ENCODE data around the gene HID1.
"Not testable (repeated sequence)": the region's sequence is repeated elsewhere in the genome, so short reads cannot be mapped to it uniquely, and the experiment has no call there.

HID1 gene, protein sequence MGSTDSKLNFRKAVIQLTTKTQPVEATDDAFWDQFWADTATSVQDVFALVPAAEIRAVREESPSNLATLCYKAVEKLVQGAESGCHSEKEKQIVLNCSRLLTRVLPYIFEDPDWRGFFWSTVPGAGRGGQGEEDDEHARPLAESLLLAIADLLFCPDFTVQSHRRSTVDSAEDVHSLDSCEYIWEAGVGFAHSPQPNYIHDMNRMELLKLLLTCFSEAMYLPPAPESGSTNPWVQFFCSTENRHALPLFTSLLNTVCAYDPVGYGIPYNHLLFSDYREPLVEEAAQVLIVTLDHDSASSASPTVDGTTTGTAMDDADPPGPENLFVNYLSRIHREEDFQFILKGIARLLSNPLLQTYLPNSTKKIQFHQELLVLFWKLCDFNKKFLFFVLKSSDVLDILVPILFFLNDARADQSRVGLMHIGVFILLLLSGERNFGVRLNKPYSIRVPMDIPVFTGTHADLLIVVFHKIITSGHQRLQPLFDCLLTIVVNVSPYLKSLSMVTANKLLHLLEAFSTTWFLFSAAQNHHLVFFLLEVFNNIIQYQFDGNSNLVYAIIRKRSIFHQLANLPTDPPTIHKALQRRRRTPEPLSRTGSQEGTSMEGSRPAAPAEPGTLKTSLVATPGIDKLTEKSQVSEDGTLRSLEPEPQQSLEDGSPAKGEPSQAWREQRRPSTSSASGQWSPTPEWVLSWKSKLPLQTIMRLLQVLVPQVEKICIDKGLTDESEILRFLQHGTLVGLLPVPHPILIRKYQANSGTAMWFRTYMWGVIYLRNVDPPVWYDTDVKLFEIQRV

GRCh38 chr17:74972107-74972972 is at the start of gene HID1:
TSS of gene HID1 (minus strand) at chr17:74972759. CDS start at chr17:74972656, 103 bp downstream.
- peak; percentile 92 for DNase-seq

DNA sequence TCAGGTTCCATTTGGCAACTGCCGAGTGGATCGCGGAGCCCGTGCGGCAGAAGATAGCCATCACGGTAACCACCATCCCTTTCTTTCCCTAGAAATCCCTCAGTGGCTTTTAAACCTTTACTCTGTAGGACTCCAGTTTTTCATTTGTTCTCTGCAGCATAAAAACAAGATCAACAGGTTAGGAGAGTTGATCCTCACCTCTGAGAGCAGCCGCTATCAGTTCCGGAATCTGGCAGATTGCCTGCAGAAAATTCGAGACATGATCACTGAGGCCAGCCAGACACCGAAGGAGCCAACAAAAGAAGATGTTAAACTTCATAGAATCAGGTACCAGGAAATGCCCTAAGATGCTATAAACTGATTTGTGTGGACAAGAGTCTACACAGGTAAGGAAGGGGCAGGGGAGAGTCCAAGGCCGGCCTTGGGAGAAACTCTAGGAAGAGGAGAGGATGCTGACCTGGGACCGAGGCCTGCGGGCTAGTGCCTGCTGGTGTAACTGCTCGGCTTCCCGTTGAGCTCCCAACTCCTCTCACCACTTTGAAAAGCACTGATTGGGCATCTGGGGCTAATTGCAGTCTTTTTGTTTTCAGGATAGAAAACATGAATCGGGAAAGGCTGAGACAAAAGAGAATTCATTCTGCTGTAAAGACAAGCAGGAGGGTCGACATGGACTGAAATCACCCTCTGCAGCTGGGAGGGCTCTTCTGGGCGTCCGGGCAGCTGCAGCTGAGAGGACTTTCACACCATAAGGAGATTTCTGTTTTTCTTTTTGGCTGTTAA is 48.0 kb upstream of the HID1 start:
- no peak for DNase-seq

GRCh38 chr17:75019710-75020109 is 47.2 kb upstream of the HID1 start:
- no peak for DNase-seq

DNA sequence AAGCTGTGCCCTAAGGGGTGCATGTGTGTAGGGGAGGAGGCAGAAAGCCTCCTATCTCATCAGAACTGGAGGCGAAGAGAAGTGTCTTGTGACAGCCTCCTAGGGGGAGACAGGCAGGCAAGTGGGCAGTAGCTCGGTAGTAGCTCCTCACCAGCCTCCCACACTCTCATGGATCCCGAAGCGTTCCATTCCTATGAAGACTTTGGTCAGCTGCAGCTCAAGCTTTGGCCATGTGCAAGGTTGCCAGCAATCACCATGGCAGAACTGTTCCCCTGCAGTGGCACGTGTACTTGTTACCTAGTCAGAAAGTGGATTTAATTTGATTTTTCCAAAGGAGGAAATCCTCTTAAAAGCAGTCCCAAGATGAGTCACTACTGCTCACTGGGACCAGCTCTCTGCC is 46.6 kb upstream of the HID1 start:
- DNase-seq: no peak

DNA sequence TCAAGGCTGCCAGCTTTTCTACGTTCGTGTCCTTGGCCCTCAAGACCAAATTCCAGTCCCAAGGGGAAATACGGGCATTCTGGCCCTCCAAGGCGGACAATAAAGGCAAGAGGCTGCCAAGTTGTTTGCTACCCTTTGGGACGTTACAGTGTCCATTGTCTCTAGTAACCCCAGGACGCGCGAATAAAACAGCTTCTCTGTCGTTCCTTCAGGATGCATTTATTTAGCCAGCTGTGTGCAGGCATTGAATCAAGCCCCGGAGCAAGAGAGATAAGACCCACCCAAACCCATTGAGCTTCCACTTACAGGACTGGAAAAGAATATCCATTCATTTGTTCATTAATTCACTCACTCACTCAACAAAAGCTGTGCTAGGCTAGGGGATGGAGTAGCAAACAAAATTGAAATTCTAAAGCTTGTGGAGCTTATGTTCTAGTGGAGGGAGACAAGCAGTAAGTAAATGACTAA is 40.6 kb upstream of the HID1 start:
- no peak for DNase-seq

DNA sequence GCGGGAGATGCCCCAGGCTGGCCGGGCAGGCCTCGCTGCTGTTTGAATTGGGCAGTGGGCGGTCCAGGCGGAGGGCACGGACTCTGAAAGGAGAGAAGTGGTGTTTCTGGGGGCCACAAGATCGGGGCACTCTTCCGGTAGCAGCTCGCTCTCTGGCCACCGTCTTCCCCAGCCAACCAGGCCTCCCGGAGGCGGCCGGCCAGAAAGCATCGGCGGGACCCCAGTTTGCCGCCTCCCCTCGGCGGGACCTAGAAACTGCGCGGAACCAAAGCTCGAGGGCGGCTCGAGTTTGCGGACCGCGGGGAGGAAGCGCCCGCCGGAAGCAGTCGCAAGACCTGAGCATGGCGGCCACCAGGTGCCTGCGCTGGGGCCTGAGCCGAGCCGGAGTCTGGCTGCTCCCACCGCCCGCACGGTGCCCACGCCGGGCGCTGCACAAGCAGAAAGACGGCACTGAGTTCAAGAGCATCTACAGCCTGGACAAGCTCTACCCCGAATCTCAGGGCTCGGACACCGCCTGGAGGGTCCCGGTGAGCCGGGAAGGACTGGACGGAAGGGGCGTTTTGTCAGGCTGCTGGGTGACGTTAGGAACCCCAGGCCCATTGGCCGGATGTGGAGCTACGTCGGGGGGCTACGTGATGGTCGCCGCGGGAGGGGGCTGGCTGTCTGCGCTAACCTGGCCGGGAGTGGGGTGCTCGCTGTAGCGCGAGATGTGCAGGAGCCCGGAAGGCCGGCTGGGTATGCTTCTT is 40.0 kb upstream of the HID1 start, which contains the start of gene MRPL58:
TSS of gene MRPL58 (plus strand) at position 325 of the 746 bp plus-strand sequence. CDS start at position 342, 17 bp downstream.
- peak; percentile 93 for DNase-seq

- no peak for DNase-seq
These were observed 39.5 kb upstream of the HID1 start for GRCh38 chr17:75012096-75012345.

GRCh38 chr17:75011401-75012095 is 39.0 kb upstream of the HID1 start:
- DNase-seq: no peak

GRCh38 chr17:75010683-75011400 is 38.3 kb upstream of the HID1 start:
- no peak for DNase-seq

GRCh38 chr17:75009139-75009724 is 36.7 kb upstream of the HID1 start:
- no peak for DNase-seq

GRCh38 chr17:75008373-75008772 is 35.8 kb upstream of the HID1 start:
- DNase-seq: no peak

DNA sequence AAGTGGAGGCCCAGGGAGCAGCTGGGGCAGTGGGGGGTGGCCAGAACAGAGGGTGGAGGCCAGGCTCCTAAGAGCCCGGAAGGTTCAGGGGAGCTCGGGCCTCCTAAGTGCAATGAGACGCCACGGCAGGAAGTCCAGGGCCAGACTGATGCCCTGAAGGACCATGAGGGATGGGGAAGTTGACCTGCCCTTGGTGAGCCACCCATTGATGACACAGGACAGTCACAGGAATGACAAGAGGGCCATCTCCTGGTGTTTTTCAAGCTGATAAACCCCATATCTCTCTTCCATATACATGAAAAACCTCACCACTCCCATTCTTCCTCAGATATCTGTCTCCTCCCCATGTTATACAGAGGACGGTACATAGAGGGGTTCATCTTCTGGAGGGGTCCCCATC is 34.1 kb upstream of the HID1 start:
- no peak for DNase-seq

GRCh38 chr17:75006084-75006483 is 33.5 kb upstream of the HID1 start:
- not testable (repeated sequence) for DNase-seq

DNA sequence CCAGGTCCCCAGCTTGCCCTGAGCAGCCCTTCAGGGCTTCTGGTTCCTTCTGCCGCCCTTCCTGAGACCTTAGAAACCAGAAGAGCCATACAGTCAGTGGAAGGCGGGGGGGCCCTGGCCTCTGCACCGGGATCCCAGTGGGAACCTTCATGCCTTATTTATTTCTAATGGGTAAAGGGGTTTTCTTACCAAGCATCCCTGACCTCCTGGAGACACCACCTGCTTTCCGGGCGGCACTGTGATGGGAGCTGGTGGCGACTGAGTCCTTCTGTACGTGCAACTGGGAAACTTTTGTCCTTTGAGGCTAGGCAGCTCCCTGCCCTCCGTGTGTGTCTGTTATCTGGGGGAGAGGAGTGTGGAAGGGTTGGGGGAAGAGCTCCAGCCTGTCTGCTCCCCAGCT is 32.7 kb upstream of the HID1 start:
- no peak for DNase-seq

DNA sequence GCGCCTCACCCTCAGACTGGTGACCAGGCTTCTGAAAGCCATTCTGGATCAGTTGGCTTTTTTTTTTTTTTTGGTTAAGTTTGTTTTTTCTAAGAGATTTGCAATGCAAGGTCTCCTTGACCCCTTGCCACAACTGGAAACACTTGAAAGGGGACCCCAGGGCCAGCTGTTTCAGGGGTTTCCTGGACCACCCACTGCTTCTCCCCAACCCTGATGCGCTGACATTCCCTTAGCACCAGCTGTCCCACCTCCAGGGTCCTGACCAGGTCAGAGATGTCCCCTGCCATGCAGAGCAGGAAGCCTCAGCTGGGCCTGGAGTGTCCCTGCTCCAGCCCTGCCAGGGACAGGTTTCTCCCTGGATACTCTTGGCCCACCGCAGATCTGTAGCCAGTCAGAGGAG is 31.8 kb upstream of the HID1 start:
- no peak for DNase-seq

- no peak for DNase-seq
These were observed 31.4 kb upstream of the HID1 start for GRCh38 chr17:75003957-75004355.

DNA sequence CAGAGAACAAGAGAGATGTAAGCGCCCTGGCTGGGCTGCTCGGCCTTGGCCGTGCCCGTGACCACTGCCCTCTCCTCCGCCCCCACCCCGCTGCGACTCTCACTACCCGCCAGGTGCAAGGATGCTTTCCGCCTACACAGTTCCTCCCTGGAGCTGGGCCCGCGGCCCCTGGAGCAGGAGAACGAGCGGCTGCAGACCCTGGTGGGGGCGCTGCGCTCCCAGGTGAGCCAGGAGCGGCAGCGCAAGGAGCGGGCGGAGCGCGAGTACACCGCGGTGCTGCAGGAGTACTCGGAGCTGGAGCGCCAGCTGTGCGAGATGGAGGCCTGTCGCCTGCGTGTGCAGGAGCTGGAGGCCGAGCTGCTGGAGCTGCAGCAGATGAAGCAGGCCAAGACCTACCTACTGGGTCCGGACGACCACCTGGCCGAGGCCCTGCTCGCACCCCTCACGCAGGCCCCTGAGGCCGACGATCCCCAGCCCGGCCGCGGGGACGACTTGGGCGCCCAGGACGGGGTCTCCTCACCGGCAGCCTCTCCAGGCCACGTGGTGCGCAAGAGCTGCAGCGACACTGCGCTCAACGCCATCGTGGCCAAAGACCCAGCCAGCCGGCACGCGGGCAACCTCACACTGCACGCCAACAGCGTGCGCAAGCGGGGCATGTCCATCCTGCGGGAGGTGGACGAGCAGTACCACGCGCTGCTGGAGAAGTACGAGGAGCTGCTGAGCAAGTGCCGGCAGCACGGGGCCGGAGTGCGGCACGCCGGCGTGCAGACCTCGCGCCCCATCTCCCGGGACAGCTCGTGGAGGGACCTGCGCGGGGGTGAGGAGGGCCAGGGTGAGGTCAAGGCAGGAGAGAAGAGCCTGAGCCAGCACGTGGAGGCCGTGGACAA is 30.8 kb upstream of the HID1 start:
- DNase-seq: no peak

- DNase-seq: no peak
These were observed 29.6 kb upstream of the HID1 start for GRCh38 chr17:75001915-75002843.

Data from activated effector memory CD4-positive, alpha-beta T cell treated with anti-CD3 and anti-CD28 coated beads, Interleukin-2, amount 50 U/mL, for 16 hours (primary cell).